K562 (cell line): ENCODE results near the gene RPRD1B. TPM values are rescaled to one million over a fixed set of nuclear protein-coding genes. Genes with fewer than 3 reads are reported as not detected.

Source experiments
- ATAC-seq: fragments of 200-7000 bp; cut with Tn5 transposase; 3 replicates; pipeline ENCODE4 v1.9.1; 2020; ENCODE audit warnings: moderate library complexity
- BruUV-seq: library from RNA; stranded (reverse); fragments of 400-500 nt; replicated peaks from 2 replicates; lab custom pipeline; 2021; lab: Mats Ljungman, UMichigan
- CTCF ChIA-PET: fragments of 300-600 bp; formaldehyde crosslinking; extraction: SDS; loops from one replicate; lab custom pipeline; 2021; ENCODE audit warnings: low intra/inter-chr PET ratio; lab: Yijun Ruan, JAX
- POLR2A ChIA-PET: fragments of 300-600, 350-650 bp; sonication (Branson Sonifier 250); formaldehyde crosslinking; extraction: SDS; loops from one replicate; lab custom pipeline; 2021; ENCODE audit warnings: antibody characterized with exemption, inconsistent platforms; lab: Yijun Ruan, JAX
- DNase-seq, 4 experiments: peaks; one replicate each; pipeline versions ENCODE4 v3.0.0 to v3.0.0-alpha.2; 2011 to 2018; ENCODE audit warnings: low spot score in 3 of 4, mixed read lengths in 3 of 4; ENCODE audit errors: extremely low read depth in 1 of 4
- FAIRE-seq: peaks from 2 replicates; lab custom pipeline; 2011; peaks lifted over from hg19 to GRCh38; lab: Jason Lieb, UNC
- H2AFZ ChIP-seq: 2 replicates; pipeline ENCODE4 v1.6.0; 2011; ENCODE audit warnings: low read depth, low read length, control low read depth, inconsistent platforms
- H3K27ac ChIP-seq: fragments of 200-600 bp; 3 replicates; pipeline ENCODE4 v1.8.0; 2011; ENCODE audit warnings: low read depth, mild to moderate bottlenecking, control low read depth, inconsistent platforms, low read length, moderate library complexity, mixed read lengths; ENCODE audit errors: extremely low read depth
- H3K27me3 ChIP-seq, 2 experiments: fragments of 300-600 bp in 1 of 2; 2 replicates in 1 of 2; 3 replicates in 1 of 2; pipeline versions ENCODE4 v1.6.0 to v1.8.0; 2011; ENCODE audit warnings: inconsistent platforms in 2 of 2, low read length in 2 of 2, mild to moderate bottlenecking in 1 of 2, mixed read lengths in 1 of 2, moderate library complexity in 1 of 2; ENCODE audit not compliant: control insufficient read depth in 2 of 2, insufficient read depth in 2 of 2
- H3K36me3 ChIP-seq: fragments of 300-600 bp; 3 replicates; pipeline ENCODE4 v1.8.0; 2011; ENCODE audit warnings: mild to moderate bottlenecking, low read length, inconsistent platforms; ENCODE audit not compliant: control insufficient read depth, insufficient read depth
- H3K4me1 ChIP-seq, 2 experiments: fragments of 200-600 bp in 1 of 2; replicated peaks in 1 of 2; 2 replicates in 1 of 2; 3 replicates in 1 of 2; pipeline versions ENCODE4 v1.5.1 to v1.8.0; 2011; ENCODE audit warnings: inconsistent platforms in 2 of 2, low read length in 2 of 2, mild to moderate bottlenecking in 1 of 2, mixed read lengths in 1 of 2, moderate library complexity in 1 of 2; ENCODE audit not compliant: control insufficient read depth in 2 of 2, insufficient read depth in 2 of 2
- H3K4me2 ChIP-seq: 2 replicates; pipeline ENCODE4 v1.6.1; 2011; ENCODE audit warnings: low read length, control low read depth, inconsistent platforms, mixed read lengths; ENCODE audit not compliant: insufficient read depth
- H3K4me3 ChIP-seq: fragments of 200-600 bp; sonication (generic), shearing (Covaris generic); 2 replicates; pipeline ENCODE4 v1.5.1; 2016; ENCODE audit warnings: control low read depth, inconsistent platforms
- H3K79me2 ChIP-seq: fragments of 200-600 bp; 3 replicates; pipeline ENCODE4 v1.8.0; 2011; ENCODE audit warnings: low read length, inconsistent platforms; ENCODE audit not compliant: control insufficient read depth, insufficient read depth
- H3K9ac ChIP-seq, 2 experiments: 2 replicates each; pipeline versions ENCODE4 v1.6.0 to v1.6.1; 2011; ENCODE audit warnings: low read depth in 2 of 2, low read length in 2 of 2, control low read depth in 1 of 2, inconsistent platforms in 1 of 2, mild to moderate bottlenecking in 1 of 2, mixed read lengths in 1 of 2; ENCODE audit not compliant: insufficient read depth in 1 of 2
- H3K9me1 ChIP-seq: one replicate; pipeline ENCODE4 v1.6.0; 2011; ENCODE audit warnings: inconsistent platforms, mild to moderate bottlenecking, low read length, moderate library complexity; ENCODE audit not compliant: control insufficient read depth, insufficient read depth
- H3K9me3 ChIP-seq: replicated peaks from 2 replicates; pipeline ENCODE4 v1.5.1; 2011; ENCODE audit warnings: low read depth, low read length, inconsistent platforms; ENCODE audit not compliant: control insufficient read depth, insufficient read depth
- H4K20me1 ChIP-seq: replicated peaks from 2 replicates; pipeline ENCODE4 v1.6.1; 2011; ENCODE audit warnings: low read length, inconsistent platforms, mixed read lengths; ENCODE audit not compliant: control insufficient read depth, insufficient read depth
- C11orf30 ChIP-seq: fragments of 450-650 bp; IDR thresholded peaks from 2 replicates; pipeline ENCODE4 v1.6.1; 2016; ENCODE audit warnings: low read depth, mild to moderate bottlenecking
- FOXJ2 ChIP-seq: fragments of 200-800 bp; sonication (Bioruptor generic); IDR thresholded peaks from 2 replicates; pipeline ENCODE4 v1.6.1; 2016; ENCODE audit warnings: missing genetic modification characterization, missing compliant biosample characterization
- HMG20A ChIP-seq: fragments of 450-650 bp; formaldehyde crosslinking; conservative IDR thresholded peaks from 2 replicates; pipeline ENCODE4 v1.4.0; 2020; ENCODE audit warnings: mild to moderate bottlenecking, mixed read lengths
- LCOR ChIP-seq: sonication (generic); formaldehyde crosslinking; IDR thresholded peaks from 2 replicates; pipeline ENCODE4 v1.8.0; 2022; ENCODE audit warnings: mild to moderate bottlenecking, missing genetic modification reagents
- MAFF ChIP-seq: IDR thresholded peaks from 2 replicates; pipeline ENCODE4 v1.6.1; 2012; ENCODE audit warnings: low read length, improper control_type of control experiment
- MAFG ChIP-seq: fragments of 450-650 bp; conservative IDR thresholded peaks from 2 replicates; pipeline ENCODE4 v1.6.1; 2016; ENCODE audit warnings: missing genetic modification characterization, missing compliant biosample characterization
- NFE2 ChIP-seq: IDR thresholded peaks from 2 replicates; pipeline ENCODE4 v1.6.1; 2014; ENCODE audit warnings: antibody characterized with exemption, low read depth
- NFE2L1 ChIP-seq: fragments of 450-650 bp; IDR thresholded peaks from 2 replicates; pipeline ENCODE4 v1.6.1; 2016; ENCODE audit warnings: missing genetic modification characterization, low read depth, mild to moderate bottlenecking, missing compliant biosample characterization, moderate library complexity, borderline replicate concordance
- RBBP5 ChIP-seq: fragments of 200-600 bp; sonication (generic); IDR thresholded peaks from 2 replicates; pipeline ENCODE4 v1.6.1; 2012; ENCODE audit warnings: borderline replicate concordance, mild to moderate bottlenecking, low read length, control low read depth, inconsistent platforms; ENCODE audit not compliant: insufficient read depth, poor library complexity, severe bottlenecking
- RBFOX2 ChIP-seq: fragments of 200-400 bp; formaldehyde crosslinking; IDR thresholded peaks from 2 replicates; pipeline ENCODE4 v1.6.1; 2017; ENCODE audit warnings: low read depth, mild to moderate bottlenecking, low read length, moderate library complexity
- SMARCE1 ChIP-seq: fragments of 450-650 bp; IDR thresholded peaks from 2 replicates; pipeline ENCODE4 v1.7.1; 2016; ENCODE audit warnings: mild to moderate bottlenecking
- ZNF316 ChIP-seq: fragments of 450-650 bp; IDR thresholded peaks from 2 replicates; pipeline ENCODE4 v1.6.1; 2016
- WGBS: fragments of 100-300 bp; shearing (Covaris generic); methylation state at CpG from one replicate; pipeline ENCODE4 v1.1.6; 2016; ENCODE audit warnings: low coverage, mixed read lengths; ENCODE audit not compliant: insufficient coverage; ENCODE audit errors: missing lambda C conversion rate; 5-methylcytosine and 5-hydroxymethylcytosine counted together
- in situ Hi-C: fragments of 300-500 bp; cut with MboI; formaldehyde crosslinking; loops from 4 replicates; pipeline ENCODE4 v1.15.0; 2018; ENCODE audit warnings: inconsistent platforms, mixed read lengths
- intact Hi-C: fragments of 100-400 bp; cut with micrococcal nuclease; formaldehyde crosslinking; loops from 2 replicates; pipeline ENCODE4 v1.14.2; 2022
- polyA plus RNA-seq, 8 experiments: library from polyadenylated mRNA; depleted of rRNA in 4 of 8; stranded (reverse) in 5 of 8; unstranded in 3 of 8; fragments of >200 nt; fragmentation: Nextera tagmentation in 2 of 8; fragmentation: Illumina TruSeq in 1 of 8; extraction: Ambion mirVana in 2 of 8; extraction: Trizol in 1 of 8; gene quantifications; 2 replicates each; pipeline versions ENCODE4 v1.2.1 to v1.2.3, GENCODE V29; 2011 to 2014; ENCODE audit warnings: inconsistent platforms in 1 of 8, missing spikeins in 1 of 8
- total RNA-seq, 7 experiments: library from RNA; depleted of rRNA in 6 of 7; stranded (reverse); fragments of >200 nt in 6 of 7; fragmentation: Illumina TruSeq in 2 of 7; extraction: Trizol in 2 of 7; gene quantifications; 2 replicates each; pipeline versions ENCODE4 v1.2.1 to v1.2.3, GENCODE V29; 2011 to 2021; ENCODE audit warnings: low replicate concordance in 1 of 7
- TF ChIP-seq, protein P1 (sequence below): fragments of 250-450 bp; sonication (Bioruptor Pico); IDR thresholded peaks from 2 replicates; pipeline ENCODE4 v1.4.0; 2020; ENCODE audit warnings: borderline replicate concordance

The RPRD1B gene
- total and polyA plus RNA-seq, 9 of the 15 experiments (the other 6 are each of a cell fraction or from before 2014, with no cell fraction given) = 5.5 to 43.0 (median 24.4) TPM

DNA sequence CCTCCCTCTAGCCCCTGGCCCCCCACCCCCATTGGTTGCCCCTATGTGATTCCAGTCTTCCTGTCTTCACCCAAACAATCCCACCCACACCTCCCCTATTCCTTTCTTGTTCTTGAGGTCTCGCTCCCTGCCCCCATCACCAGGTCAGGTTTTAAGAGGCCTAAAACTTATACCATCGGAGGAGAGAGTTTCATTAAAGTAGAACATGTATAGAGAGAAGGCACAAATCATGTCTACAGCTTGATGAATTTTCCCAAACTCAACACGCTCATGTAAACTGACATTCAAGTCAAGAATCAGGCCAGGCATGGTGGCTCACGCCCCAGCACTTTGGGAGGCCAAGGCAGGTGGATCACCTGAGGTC, 87.1 kb downstream of the RPRD1B start (continued):
- no peak for TF ChIP-seq RBFOX2

DNA sequence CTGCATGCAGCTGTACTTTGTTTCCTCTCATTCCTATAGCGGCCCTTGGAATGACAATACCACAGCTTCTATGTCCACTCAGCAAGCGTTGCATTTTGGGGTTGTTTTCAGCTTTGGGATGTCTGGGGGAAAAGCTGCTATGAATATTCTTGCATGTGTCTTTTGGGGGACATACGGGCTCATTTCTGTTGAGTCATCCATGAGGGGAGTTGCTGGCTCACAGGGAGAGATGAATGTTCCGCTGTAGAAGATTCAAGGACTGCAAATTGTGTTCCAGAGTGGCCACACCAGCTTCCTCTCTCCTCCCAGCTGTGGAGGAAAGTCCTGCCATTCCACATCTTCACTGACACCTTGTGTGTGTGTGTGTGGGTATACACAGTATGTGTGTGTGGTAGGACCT, 88.2 kb downstream of the RPRD1B start:
- no peaks in the 10 kb centered on the region for H4K20me1 ChIP-seq
- TF ChIP-seq C11orf30 = peak; percentile 67
- TF ChIP-seq MAFF = peak; percentile 50
- no peak for TF ChIP-seq LCOR
- no peak for TF ChIP-seq SMARCE1
- TF ChIP-seq, protein P1, sequence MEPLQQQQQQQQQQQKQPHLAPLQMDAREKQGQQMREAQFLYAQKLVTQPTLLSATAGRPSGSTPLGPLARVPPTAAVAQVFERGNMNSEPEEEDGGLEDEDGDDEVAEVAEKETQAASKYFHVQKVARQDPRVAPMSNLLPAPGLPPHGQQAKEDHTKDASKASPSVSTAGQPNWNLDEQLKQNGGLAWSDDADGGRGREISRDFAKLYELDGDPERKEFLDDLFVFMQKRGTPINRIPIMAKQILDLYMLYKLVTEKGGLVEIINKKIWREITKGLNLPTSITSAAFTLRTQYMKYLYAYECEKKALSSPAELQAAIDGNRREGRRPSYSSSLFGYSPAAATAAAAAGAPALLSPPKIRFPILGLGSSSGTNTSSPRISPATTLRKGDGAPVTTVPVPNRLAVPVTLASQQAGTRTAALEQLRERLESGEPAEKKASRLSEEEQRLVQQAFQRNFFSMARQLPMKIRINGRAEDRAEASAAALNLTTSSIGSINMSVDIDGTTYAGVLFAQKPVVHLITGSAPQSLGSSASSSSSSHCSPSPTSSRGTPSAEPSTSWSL (CRISPR knock-in tag) = no peak
- TF ChIP-seq NFE2L1 (tag) = peak; percentile 38; the same call in 1 of the 2 replicates
- TF ChIP-seq MAFG (tag) = peak; percentile 64
- peak; percentile 17 for TF ChIP-seq RBBP5
- TF ChIP-seq NFE2 = peak; percentile 76
- peak; percentile 52 for TF ChIP-seq ZNF316
- no peak for TF ChIP-seq FOXJ2
- TF ChIP-seq HMG20A (CRISPR knock-in tag) = no peak
- DNase-seq (peak in 1 of 4 experiments; percentile 38), FAIRE-seq (no peak), ATAC-seq (no peak; the same call in 2 of the 3 replicates)
- H3K9me3 ChIP-seq = no peaks in the 10 kb centered on the region
- CTCF ChIA-PET = no interaction called here
- peak overlapping the region; percentile 52; the same call in 2 of the 3 replicates for H3K27ac ChIP-seq
- peak overlapping the region in 1 of 2 experiments; percentile 50; a peak in 1 of 4 replicates for H3K9ac ChIP-seq
- no peaks in the 10 kb centered on the region for H3K79me2 ChIP-seq
- in situ Hi-C loops = no loop called here
- no peaks in the 10 kb centered on the region for H3K27me3 ChIP-seq
- peak overlapping the region; percentile 32 for H3K4me2 ChIP-seq
- intact Hi-C loops = no loop called here
- H2AFZ ChIP-seq = peak overlapping the region; percentile 85
- peaks cover 24 to 31% of the 10 kb centered on the region in 2 experiments for H3K4me1 ChIP-seq
- no peak overlapping the region for H3K4me3 ChIP-seq
- WGBS = 55% methylated on average over 4 of the region's 4 CpGs
- H3K9me1 ChIP-seq = no peaks in the 10 kb centered on the region
- no peaks in the 10 kb centered on the region for H3K36me3 ChIP-seq
- BruUV-seq = no TSS peak
- POLR2A ChIA-PET = no interaction called here
